Stomach (tissue), 9 donors: ENCODE measurements around the gene TMEM221. TPM values are rescaled to one million over a fixed set of nuclear protein-coding genes. Genes with fewer than 3 reads are reported as not detected.
A peak's percentile ranks its signal among the peaks of the same experiment; 100 is the strongest.

Experiments
- DNase-seq, 2 donors: peaks; one replicate each; pipeline versions ENCODE4 v3.0.0 to v3.0.0-alpha.2; 2013 to 2019
- H3K27ac ChIP-seq, 5 donors: fragments of 200-600 bp in 4 of 5; sonication (generic) in 4 of 5; one replicate each; pipeline ENCODE4 v1.5.1; 2013 to 2019; ENCODE audit warnings: mild to moderate bottlenecking in 1 of 5, moderate library complexity in 1 of 5
- H3K27me3 ChIP-seq, 3 donors: fragments of 200-600 bp; sonication (generic); one replicate each; pipeline ENCODE4 v1.5.1; 2017 to 2019; ENCODE audit warnings: mixed run types in 1 of 3
- H3K36me3 ChIP-seq, 4 donors: fragments of 200-600 bp; sonication (generic); 1 replicate in 3 of 4; 2 replicates in 1 of 4; pipeline ENCODE4 v1.5.1; 2016 to 2019
- H3K4me1 ChIP-seq, 4 donors: fragments of 200-600 bp; sonication (generic); one replicate each; pipeline ENCODE4 v1.5.1; 2016 to 2019
- H3K4me3 ChIP-seq, 4 donors: fragments of 200-600 bp; sonication (generic) in 3 of 4; one replicate each; pipeline ENCODE4 v1.5.1; 2016 to 2019; ENCODE audit warnings: mild to moderate bottlenecking in 1 of 4
- H3K9me3 ChIP-seq, 4 donors: fragments of 200-600 bp; sonication (generic); one replicate each; pipeline ENCODE4 v1.5.1; 2016 to 2019
- CTCF ChIP-seq, 7 experiments: fragments of 450-650 bp in 4 of 7; fragments of 200-600 bp in 3 of 7; sonication (generic) in 3 of 7; IDR thresholded peaks; one replicate each; pipeline ENCODE4 v1.5.1; 2016 to 2019; ENCODE audit warnings: antibody characterized with exemption in 7 of 7, control low read depth in 2 of 7, mild to moderate bottlenecking in 1 of 7
- EP300 ChIP-seq: sonication (generic); formaldehyde crosslinking; IDR thresholded peaks from one replicate; pipeline ENCODE4 v1.6.1; 2017; ENCODE audit warnings: antibody characterized with exemption
- POLR2A ChIP-seq, 4 donors: fragments of 450-650 bp; IDR thresholded peaks; one replicate each; pipeline ENCODE4 v1.6.1; 2016; ENCODE audit warnings: antibody characterized with exemption in 4 of 4, control low read depth in 2 of 4, mild to moderate bottlenecking in 1 of 4, moderate library complexity in 1 of 4
- POLR2AphosphoS5 ChIP-seq, 3 donors: sonication (generic); formaldehyde crosslinking; IDR thresholded peaks; one replicate each; pipeline ENCODE4 v1.6.1; 2016; ENCODE audit warnings: antibody characterized with exemption in 3 of 3
- WGBS, 5 donors: extraction: QIAGEN DNeasy Blood & Tissue Kit in 3 of 5; methylation state at CpG; one replicate each; pipeline versions ENCODE4 v1.1.5 to v1.1.7; 2013 to 2018; 5-methylcytosine and 5-hydroxymethylcytosine counted together
- intact Hi-C: fragments of 100-400 bp; cut with DNase I; formaldehyde crosslinking; loops from one replicate; pipeline ENCODE4 v1.15.1; 2023; ENCODE audit warnings: low total_unique reads
- polyA plus RNA-seq, 3 donors: library from polyadenylated mRNA; stranded (reverse); fragments of 200-250 nt; gene quantifications; one replicate each; pipeline ENCODE4 v1.2.3, GENCODE V29; 2013
- total RNA-seq, 5 donors: library from RNA; depleted of rRNA; stranded (reverse); fragments of >200 nt; gene quantifications; one replicate each; pipeline versions ENCODE4 v1.1.0 to v1.2.3, GENCODE V29; 2014 to 2016
- donor health status: healthy with polysubstance abuse.
- donor health status: Bipolar disorder and iron deficiency.
- donor health status: healthy.

The TMEM221 gene
- total and polyA plus RNA-seq, 8 donors: 0.20 TPM; not detected in 7

GRCh38 chr19:17414097-17414496 is 34.4 kb downstream of the TMEM221 start:
- intact Hi-C loops: no loop called here
- TF ChIP-seq CTCF (IDR thresholded peaks at IDR 0.05) (no peak), POLR2A (IDR thresholded peaks at IDR 0.05) (no peak), POLR2AphosphoS5 (IDR thresholded peaks at IDR 0.05) (no peak), EP300 (no peak)
- 88 to 94% (median 92%) methylated on average over 8 of the region's 8 CpGs for WGBS, 5 donors
- no peak for DNase-seq
- peaks cover 0 to 34% (median 13%) of the 10 kb centered on the region in 4 donors for H3K36me3 ChIP-seq
- H3K4me3 ChIP-seq: no peak overlapping the region
- peak overlapping the region in 3 of 5 donors; percentile 24 to 77 (median 60) for H3K27ac ChIP-seq
- peaks cover 0 to 17% (median 0%) of the 10 kb centered on the region in 3 donors for H3K27me3 ChIP-seq
- H3K4me1 ChIP-seq: peaks cover 0 to 44% (median 19%) of the 10 kb centered on the region in 4 donors
- H3K9me3 ChIP-seq: no peaks in the 10 kb centered on the region

- Histone ChIP-seq H3K27me3 (peaks cover 0 to 10% (median 0%) of the 10 kb centered on the region in 3 donors), H3K36me3 (peaks cover 0 to 34% (median 13%) of the 10 kb centered on the region in 4 donors), H3K4me3 (no peak overlapping the region), H3K4me1 (peaks cover 2 to 49% (median 24%) of the 10 kb centered on the region in 4 donors), H3K9me3 (no peaks in the 10 kb centered on the region), H3K27ac (peak overlapping the region in 3 of 5 donors; percentile 60 to 77 (median 63))
- no peak for TF ChIP-seq CTCF (IDR thresholded peaks at IDR 0.05)
- TF ChIP-seq EP300: no peak
- TF ChIP-seq POLR2AphosphoS5 (IDR thresholded peaks at IDR 0.05): no peak
- no peak for TF ChIP-seq POLR2A (IDR thresholded peaks at IDR 0.05)
- no peak for DNase-seq
- intact Hi-C loops: no loop called here
- WGBS, 5 donors: 68 to 91% (median 83%) methylated on average over 11 of the region's 11 CpGs
These were observed 36.7 kb downstream of the TMEM221 start for GRCh38 chr19:17411801-17412200.

GRCh38 chr19:17409990-17410389 is 38.5 kb downstream of the TMEM221 start:
- intact Hi-C loops: no loop called here
- Histone ChIP-seq H3K27me3 (peaks cover 0 to 10% (median 0%) of the 10 kb centered on the region in 3 donors), H3K4me3 (no peak overlapping the region), H3K36me3 (peaks cover 0 to 31% (median 10%) of the 10 kb centered on the region in 4 donors), H3K4me1 (peaks cover 12 to 48% (median 39%) of the 10 kb centered on the region in 4 donors), H3K9me3 (no peaks in the 10 kb centered on the region), H3K27ac (no peak overlapping the region)
- TF ChIP-seq CTCF (IDR thresholded peaks at IDR 0.05) (no peak), POLR2A (IDR thresholded peaks at IDR 0.05) (no peak), EP300 (no peak), POLR2AphosphoS5 (IDR thresholded peaks at IDR 0.05) (no peak)
- 72 to 97% (median 87%) methylated on average over 9 of the region's 9 CpGs for WGBS, 5 donors
- no peak for DNase-seq

- Histone ChIP-seq H3K4me3 (peak overlapping the region; percentile 37 to 61 (median 48)), H3K36me3 (peaks cover 0 to 14% (median 11%) of the 10 kb centered on the region in 4 donors), H3K27ac (peak overlapping the region; percentile 77 to 91 (median 86)), H3K27me3 (peaks cover 0 to 8% (median 0%) of the 10 kb centered on the region in 3 donors), H3K4me1 (peaks cover 20 to 49% (median 42%) of the 10 kb centered on the region in 4 donors), H3K9me3 (no peaks in the 10 kb centered on the region)
- WGBS, 5 donors: 32 to 37% (median 35%) methylated on average over 2 of the region's 2 CpGs
- no peak for TF ChIP-seq POLR2A (IDR thresholded peaks at IDR 0.05)
- TF ChIP-seq POLR2AphosphoS5 (IDR thresholded peaks at IDR 0.05): no peak
- no peak for TF ChIP-seq CTCF (IDR thresholded peaks at IDR 0.05)
- TF ChIP-seq EP300: no peak
- no peak for DNase-seq
- intact Hi-C loops: no loop called here
These were observed 41.6 kb downstream of the TMEM221 start for GRCh38 chr19:17406887-17407196.
